GM18858 (cell line): ENCODE measurements around the gene GPC4.
"Not testable (repeated sequence)": the region's sequence is repeated elsewhere in the genome, so short reads cannot be mapped to it uniquely, and the experiment has no call there.

ENCODE experiments used
- ATAC-seq: cut with Tn5 transposase; IDR thresholded peaks from one replicate; pipeline ENCODE4 v1.9.1; 2021; ENCODE audit not compliant: unreplicated experiment

The GPC4 gene

DNA sequence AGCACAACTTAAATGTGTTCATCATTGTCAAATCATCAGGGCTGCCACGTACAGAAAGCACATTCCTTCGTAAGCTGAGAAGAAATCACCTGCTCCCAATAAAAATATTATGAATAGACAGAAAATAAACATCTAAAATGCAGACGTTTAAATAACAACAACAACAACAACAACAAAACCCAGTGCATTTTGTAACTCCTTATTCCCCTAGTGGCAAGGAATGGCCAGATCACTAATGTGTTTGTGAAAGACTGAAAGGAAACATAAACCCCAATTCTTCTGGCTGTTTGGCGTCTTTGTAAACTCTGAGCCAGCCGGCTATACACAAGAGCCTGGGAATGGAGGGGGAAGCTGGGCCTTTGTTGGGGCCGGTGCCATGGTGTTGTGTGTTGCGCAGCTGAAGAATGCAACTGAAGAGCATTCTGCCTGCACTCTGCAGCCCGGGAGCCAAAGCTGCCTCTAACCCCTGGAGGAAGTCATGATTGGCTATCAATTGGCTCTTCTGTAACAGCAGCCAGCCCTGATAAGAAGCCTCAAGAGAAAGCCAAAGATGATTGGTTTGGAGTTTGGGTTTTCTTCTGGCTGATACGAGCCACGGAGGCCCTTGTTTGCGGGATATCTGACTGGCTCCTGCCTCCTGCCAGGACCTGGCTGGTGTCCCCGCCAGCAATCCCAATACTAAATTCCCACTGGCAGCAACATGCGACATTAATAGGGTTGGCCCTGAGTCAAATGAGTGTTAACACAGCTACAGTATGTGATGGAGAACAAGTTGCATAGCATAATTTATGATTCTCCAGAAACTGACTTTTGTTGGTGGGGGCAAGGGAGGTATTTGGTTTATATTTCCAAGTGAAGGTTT, 107.4 kb downstream of the GPC4 start:
- ATAC-seq = no peak

DNA sequence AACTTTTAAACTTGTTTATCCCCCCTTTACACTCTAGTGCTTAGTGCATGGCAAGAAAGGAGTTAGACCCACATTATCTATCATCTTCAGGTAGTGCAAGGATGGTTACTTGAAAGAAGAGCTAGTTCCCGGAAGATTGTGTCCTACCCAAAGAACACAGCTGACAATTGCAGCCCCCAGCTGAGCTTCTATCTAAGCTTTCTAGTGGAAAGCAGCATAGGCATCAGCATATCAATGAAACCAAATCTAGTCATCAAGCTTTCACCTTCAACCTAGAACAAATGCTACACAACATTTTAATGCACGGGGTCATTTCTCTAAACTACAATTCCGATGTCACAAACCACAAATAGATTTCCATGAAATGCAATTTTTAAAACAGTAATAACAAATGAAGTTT, 108.2 kb downstream of the GPC4 start:
- no peak for ATAC-seq

DNA sequence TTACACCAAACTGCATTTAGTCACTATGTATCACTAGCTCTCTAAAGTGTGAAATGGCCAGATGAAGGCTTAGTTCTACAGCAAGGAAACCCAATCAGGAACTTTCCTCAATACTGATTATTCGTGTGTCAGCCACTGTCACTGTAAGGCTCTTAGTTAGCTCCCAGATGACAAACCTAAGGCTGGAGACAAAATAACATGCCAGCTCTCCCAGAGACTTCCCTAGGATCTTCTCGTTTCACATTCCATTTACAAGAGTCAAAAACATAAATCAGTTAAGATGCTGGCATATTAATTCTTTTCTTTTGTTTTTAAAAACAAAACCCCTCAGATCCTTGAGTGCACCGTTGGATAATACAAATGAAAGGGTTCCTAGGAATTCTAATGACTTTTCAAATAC, 109.0 kb downstream of the GPC4 start:
- ATAC-seq = no peak

- ATAC-seq = no peak
Measured at GRCh38 chrX:133305348-133305747, 109.9 kb downstream of the GPC4 start.

DNA sequence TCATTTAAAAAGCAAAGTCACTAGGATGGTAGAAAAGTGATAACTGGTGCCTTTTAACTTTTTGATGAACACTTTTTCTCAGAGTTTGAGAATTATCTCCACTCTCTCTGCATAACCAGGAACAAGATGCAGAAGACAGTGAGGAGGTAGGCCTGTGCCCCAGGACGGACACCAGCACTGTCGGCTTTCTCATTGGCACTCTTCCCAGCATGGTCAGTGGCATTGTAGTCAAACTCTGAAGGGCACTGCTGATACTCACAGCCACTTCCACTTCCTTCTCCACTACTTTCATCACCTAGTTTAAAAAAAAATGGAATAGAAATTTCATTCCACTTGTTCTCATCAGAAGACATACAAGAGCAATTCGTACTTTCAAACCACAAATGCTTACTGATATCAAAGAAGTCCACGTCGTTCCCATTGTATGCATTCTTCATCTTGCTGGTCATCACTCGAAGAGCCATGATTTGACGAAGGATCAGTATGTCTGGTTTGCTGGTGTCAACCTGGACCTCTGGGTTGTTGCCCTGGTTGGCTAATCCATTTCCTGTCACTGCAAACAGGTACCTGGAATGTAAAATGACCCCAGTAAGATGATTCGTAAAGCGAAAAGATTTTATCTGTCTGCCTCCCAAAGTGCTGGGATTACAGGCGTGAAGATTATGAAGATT, 112.4 kb downstream of the GPC4 start:
- ATAC-seq = no peak

DNA sequence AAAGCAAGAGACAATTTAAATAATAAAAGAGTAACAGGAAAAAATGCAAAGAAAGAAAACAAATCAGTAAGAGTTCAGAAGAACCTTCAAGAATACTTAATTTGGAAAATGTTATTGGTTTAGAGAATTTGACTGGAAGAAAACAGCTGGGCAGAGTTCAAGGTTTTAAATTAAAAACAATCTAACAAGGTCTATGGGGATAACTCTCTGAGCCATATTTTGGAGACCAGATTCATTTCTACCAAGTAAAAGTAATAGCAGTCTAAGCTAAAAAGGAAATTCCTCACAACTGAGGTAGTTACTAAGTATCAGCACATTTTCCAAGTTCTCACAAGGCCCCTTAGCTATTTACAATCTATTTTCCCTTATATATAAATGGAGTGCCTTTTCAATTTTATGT, 114.7 kb downstream of the GPC4 start:
- no peak for ATAC-seq

GRCh38 chrX:133297284-133297683, 118.0 kb downstream of the GPC4 start:
- no peak for ATAC-seq

- no peak for ATAC-seq
Measured at GRCh38 chrX:133294126-133294525, 121.2 kb downstream of the GPC4 start.

- no peak for ATAC-seq
Measured at GRCh38 chrX:133290076-133290475, 125.2 kb downstream of the GPC4 start.

- no peak for ATAC-seq
Measured at GRCh38 chrX:133287860-133288259, 127.4 kb downstream of the GPC4 start.

DNA sequence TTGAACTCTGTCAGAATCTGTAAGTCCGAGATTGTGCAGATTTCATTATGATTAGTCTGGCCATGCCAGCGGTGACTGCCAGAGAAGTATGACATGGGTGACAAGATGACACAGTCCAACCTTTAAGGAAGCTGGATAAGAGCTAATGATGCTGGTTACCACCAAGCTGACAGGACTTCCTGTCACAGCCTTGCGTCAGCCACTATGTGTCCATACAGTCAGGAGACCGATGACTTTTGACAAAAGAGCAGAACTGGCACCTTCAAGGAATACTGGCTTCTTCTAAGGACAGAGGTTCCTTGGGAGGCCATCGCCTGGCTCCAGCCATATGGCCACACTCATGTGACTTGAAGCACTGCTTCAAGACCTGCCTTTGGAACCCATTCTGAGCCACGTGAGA, 129.9 kb downstream of the GPC4 start:
- ATAC-seq = no peak

DNA sequence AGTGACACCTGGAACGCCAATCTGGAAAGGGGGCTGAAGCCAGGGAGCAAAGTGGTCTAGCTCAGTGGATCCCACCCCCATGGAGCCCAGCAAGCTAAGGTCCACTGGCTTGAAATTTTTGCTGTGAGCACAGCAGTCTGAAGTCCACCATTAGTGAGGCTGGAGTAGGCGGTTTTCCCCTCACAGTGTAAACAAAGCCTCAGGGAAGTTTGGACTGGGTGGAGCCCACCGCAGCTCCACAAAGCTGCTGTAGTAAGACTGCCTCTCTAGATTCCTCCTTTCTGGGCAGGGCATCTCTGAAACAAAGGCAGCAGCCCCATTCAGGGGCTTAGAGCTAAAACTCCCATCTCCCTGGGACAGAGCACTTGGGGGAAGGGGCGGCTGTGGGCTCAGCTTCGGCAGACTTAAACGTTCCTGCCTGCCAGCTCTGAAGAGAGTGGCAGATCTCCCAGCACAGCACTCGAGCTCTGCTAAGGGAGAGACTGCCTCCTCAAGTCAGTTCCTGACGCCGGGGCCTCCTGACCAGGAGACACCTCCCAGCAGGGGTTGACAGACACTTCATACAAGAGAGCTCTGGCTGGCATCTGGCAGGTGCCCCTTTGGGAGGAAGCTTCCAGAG, 136.1 kb downstream of the GPC4 start:
- ATAC-seq = not testable (repeated sequence)

- no peak for ATAC-seq
Measured at GRCh38 chrX:133273180-133273579, 142.1 kb downstream of the GPC4 start.

GRCh38 chrX:133269168-133269567, 146.1 kb downstream of the GPC4 start:
- no peak for ATAC-seq

DNA sequence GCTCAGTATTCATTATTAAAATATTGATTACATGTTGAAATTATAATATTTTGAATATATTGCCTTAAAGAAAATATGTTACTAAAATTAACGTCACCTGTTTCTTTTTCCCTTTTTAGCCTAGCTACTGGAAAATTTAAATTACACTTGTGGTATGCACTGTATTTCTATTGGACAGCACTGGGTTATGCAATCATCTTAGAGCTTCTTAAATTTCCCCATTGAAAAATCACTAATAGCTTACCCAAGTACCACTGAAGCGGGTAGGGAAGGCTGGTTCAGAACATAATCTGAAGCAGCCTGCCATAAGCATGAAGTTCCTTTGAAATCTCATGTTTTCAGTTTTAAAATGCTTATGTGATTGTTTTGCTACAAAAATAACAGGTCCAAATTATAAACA, 147.7 kb downstream of the GPC4 start:
- ATAC-seq = no peak

DNA sequence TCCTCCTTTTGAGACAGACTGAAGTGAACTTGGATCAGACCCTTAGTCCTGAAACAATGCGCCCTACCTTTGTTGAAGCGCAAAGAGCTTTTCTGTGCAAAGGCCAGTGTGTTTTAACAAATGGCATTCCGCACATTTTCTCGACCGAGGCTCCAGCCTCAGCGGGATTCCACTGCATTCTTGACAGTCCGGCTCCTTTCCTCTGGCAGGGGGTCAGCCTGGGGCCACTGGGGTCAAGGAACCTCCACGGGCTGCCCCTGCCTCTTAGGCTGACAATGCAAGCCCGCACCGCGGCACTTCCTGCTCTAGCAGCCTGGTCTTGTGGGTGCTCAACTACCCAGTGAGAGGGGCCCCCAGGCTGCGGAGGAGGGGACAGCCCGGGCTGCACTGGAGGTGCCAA, 150.0 kb downstream of the GPC4 start:
- ATAC-seq = no peak

DNA sequence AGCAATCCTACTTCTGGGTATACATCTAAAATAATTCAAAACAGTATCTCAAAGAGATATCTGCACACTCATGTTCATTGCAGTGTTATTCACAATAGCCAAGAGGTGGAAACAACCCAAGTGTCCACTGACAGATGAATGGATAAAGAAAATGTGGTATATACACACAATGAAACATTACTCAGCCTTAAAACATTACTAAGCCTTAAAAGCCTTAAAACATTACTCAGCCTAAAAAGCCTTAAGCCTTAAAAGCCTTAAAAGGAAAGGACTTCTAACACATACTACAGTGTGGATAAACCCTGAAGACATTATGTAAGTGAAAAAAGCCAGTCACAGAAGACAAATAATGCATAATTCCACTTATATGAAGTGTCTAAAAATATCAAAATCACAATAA, 156.8 kb downstream of the GPC4 start:
- no peak for ATAC-seq

DNA sequence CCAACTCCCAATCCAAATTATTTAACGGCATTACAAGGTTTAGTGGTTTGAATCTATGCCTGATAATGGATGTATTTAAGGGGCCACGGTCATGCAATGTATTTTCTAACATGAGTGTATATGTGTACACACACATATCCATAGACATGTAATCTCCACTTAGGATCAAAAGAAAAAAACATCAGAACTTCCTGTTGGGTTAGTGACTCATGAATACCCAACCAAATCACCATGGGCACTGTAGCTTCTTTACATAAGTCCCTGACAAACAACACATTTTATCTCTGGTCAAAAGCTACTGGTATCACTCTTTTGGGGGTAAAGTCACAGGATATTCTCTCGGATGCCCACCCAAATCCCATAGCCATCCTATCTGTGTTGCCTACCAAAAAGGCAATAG, 160.6 kb downstream of the GPC4 start:
- ATAC-seq = no peak

DNA sequence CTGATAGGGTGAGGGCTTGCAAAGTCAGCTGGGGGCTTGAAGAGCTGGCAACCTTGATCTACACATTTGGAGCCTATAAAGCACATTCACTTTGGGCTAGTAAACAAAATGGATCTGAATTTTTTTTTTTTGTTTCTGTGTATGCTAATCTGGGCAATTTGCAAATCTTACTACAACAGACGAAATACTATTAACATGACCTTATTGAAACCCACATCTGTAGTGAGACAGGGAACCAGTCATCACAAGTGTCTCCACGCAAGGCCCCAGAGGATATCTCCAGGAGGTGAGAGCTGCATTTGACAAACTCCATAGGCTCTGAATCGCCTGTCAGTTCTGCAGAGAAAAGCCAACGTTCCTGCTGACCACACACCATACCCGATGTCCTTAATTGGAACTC, 164.1 kb downstream of the GPC4 start:
- no peak for ATAC-seq

DNA sequence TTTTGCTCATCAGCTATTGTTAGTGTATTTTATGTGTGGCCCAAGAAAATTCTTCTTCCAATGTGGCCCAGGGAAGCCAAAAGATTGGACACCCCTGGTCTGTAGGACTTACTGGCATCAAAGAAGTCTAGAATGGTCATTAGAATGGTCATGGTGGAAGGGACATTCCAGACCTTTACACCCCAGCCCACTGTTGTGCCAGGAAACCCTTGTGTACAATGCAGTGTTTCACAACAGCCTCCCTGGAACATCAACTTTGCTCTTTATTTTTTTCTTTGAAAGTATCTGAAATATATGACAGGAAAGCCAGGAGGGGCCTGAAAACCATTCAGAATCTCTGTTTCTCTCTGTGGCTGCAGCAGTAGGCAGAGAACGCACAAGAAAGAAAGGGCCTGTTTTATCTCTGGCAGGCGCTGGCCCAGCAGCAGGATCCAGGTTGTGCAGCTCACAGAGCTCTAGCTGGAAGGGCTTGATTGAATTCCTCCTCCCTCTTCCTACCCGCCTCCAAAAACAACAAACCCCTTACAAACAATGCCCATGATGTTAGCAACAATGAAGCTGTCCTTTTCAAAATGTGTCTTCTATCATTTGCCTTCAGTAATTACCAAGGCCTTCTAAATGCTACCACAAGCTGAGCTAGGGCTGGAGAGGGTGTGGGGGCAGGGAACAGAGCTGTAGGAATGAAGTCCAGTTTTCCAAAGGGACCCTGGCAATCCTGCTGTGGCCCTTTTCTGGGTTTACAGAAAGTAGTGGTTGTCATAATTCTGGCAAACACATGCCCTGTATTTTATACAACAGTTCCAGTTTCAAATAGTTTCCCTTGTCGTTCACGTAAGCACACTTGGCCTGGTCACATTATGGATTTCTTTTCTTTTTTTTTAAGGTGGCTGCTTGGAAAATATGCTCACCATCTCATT, 164.8 kb downstream of the GPC4 start:
- ATAC-seq = no peak
